GM21786 (cell line): ENCODE results near the gene CACNA1C.
"Not testable (repeated sequence)": the region's sequence is repeated elsewhere in the genome, so short reads cannot be mapped to it uniquely, and the experiment has no call there.

Experiments used
- ATAC-seq: cut with Tn5 transposase; IDR thresholded peaks from one replicate; pipeline ENCODE4 v1.9.1; 2021; ENCODE audit not compliant: unreplicated experiment

CACNA1C gene

DNA sequence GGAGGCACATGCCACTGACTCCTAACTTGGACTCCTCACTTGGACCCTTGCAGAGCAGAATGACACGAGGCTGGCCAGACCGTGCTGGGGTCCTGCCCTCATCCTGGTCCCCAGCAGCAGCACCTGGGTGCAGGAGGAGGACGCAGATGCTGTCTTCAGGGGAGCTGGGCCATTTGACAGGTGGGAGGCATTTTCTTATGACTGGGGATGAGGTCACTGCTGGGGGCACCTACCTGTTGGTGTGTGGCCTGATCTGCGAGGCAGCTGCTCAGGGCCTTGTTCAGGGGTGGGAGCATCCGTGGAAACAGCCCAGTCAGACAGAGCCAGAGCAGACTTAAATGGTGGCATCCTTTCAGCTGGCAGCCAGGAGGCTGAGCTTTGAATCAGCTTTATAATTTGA is 57.3 kb downstream of the CACNA1C start:
- no peak for ATAC-seq

DNA sequence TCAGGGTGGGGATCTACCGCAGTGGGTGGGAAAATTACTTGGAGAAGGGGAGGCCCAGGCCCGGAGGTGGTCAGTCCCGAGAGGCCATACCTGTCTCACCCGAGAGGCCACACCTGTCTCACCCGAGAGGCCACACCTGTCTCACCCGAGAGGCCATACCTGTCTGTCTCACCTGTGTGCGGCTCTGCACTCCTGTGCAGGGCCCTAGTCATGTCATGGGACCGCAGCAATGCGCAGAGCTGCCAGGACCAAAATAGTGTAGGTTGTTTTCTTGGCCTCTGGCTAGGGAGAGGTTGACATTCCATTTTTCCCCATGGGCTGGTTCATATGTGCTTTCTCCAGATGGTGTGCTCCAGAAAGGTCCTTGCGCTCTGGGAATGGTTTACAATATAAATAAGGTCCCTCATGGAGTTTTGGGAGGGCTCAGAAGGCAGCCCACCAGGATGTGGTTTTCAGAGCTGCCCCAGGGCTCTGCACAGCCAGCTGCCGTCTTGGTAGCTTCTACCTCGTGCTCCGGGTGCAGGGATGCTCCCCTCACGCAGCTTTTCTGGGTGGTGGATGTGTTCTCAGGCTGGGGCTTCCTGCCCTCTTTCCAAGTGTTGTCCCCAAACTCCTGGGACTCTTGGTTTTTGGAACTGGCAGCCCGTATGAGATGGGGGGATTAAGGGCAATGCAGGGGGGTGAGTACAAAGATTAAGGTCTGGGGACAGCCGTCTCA is 58.2 kb downstream of the CACNA1C start:
- no peak for ATAC-seq

DNA sequence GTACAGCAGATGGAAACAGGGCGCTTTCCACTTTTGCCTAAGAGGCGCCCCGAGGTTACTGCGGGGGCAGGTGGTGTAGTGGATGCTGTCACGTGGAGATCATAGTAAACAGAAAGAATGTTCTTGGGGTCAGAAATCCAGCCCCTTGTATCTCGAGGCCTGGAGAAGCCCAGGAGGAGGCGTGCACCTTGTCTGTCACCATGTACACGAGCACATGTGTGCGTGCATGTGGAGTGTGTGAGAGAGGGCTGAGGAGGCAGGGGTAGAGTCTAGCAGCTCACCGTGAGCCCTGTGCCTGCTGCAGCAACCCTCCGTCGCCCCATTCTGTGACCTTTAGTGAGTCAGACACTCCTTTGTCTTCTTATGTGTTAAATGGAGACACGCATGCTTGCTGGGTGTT is 59.0 kb downstream of the CACNA1C start:
- ATAC-seq: no peak

DNA sequence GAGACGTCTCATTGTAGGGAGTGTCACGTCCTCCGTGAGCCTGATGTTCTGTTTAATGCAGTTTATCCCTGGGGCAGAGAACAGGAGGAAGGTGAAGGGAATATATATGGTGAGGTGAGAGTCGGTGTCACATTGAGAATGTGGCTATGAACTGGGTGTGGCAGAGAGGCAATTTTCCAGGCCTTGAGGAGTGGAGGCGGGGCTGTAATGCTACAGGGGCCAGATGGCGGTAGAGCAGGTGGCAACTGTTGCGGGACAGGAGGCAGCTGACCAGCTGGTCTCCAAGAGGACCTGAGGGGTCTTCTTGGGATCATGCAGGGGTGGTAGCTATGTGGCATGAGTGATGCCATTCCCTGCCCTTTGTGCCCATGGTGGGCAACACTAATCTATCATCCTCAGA is 59.6 kb downstream of the CACNA1C start:
- no peak for ATAC-seq

DNA sequence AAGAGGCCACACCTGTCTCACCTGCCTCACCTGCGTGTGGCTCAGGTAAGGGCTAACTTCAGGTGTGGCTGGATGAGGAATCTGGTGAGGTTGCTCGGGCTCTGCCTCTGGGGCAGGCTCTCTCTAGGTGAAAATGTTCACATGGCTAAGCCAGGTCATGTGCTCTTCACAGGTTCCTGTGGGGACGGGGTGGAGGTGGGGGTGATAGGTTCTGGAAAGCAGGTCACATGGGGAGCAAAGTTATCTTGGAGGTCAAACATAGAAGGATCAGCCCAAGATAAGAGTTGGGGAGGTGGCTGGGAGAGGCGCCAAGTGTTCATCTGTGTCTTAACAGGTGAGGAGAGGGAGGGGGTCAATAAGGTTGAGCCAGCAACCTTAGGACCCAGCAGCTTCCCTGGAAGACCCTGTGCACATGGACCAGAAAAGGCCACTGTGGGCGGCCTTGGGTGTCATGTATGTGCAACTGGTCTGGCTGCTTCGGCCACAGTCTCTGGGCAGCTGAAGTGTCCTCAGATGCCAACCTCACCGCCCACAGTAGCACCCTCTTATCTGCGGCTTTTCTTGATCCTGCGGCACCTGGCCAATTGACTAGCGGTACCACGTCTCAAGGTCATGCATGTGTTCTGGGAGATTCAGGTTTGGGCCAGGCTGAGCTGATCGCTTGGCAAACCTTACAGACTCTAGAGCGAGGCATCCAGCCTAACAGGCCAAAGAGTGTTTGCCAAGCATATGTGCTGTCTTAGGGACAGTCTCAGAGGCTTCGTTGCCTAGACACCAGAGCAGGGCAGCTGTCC is 60.5 kb downstream of the CACNA1C start:
- ATAC-seq: no peak

DNA sequence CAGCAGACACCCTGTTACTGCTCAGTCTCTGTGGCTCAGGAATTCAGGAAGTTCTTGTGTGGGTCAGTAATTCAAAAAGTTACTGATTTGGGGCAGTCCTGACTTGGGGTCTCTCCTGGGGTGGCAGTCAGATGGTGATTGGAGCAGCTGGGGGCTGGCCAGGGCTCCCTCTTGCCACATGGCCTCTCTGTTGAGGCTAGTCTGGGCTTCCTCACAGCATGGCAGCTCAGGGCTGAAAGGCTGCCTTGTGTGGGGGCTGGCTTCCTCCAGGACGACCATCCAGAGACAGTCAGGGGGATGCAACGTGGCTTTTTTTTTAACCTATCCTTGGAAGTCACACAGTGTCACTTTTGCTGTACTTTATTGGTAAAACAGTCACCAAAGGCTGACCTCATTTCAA is 61.3 kb downstream of the CACNA1C start:
- no peak for ATAC-seq

DNA sequence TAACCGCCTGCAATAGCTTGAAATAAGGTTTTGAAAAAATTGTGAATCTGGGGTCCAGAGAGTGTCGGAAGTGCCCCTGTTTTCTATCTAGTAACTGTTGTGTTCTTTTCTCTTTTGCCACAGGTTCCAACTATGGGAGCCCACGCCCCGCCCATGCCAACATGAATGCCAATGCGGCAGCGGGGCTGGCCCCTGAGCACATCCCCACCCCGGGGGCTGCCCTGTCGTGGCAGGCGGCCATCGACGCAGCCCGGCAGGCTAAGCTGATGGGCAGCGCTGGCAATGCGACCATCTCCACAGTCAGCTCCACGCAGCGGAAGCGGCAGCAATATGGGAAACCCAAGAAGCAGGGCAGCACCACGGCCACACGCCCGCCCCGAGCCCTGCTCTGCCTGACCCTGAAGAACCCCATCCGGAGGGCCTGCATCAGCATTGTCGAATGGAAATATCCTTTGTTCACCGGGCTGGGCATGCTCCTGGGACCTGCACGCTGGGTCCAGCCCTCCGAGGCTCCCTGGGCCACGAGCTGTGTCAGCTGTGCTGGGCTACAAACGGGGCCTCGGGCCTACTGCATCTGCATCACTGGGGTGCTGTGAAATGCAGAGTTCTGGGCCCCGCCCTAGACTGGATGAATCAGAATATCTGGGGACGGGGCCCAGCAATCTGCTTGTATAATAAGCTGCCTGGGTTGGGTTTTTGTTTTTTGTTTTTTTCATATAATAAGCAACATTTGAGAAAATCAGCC is 62.5 kb downstream of the CACNA1C start:
- no peak for ATAC-seq

DNA sequence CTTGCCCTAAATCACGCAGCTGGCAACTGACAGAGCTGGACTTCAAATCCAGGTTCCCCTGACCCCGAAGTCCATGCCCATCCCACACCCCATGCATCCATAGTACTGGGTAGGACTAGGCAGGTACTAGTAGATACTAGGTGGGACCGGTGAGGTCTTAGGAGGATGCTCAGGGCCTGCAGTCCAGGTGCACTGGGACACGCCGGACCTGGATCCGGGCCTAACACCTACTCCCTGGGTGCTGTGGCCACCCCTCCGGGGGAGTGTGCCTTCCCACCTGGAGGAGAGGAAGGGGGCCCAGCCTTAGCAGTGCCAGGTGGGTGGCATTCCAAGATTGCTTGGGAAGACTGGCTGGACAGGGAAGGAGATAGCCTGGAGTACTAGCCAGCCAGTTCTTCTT is 64.8 kb downstream of the CACNA1C start:
- ATAC-seq: no peak

DNA sequence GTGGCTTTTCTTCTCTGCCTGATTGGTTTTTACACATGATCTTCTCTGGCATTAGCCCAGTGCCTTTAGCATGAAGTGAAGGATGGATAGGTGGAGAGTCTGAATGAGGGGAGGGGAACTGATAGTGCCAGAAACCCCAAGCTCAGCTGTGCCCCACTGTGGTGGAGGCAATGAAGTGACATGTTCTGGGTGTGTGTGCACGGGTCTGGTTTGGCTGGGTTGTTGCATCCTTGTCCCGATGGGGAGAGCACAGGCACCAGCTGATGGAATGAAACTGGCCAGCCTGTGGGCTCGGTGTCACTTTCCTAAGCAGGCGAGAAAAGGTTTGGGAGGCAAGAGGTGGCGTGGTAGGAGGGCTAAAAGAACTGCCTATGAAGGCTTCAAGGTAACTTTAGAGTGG is 65.3 kb downstream of the CACNA1C start:
- ATAC-seq: no peak

DNA sequence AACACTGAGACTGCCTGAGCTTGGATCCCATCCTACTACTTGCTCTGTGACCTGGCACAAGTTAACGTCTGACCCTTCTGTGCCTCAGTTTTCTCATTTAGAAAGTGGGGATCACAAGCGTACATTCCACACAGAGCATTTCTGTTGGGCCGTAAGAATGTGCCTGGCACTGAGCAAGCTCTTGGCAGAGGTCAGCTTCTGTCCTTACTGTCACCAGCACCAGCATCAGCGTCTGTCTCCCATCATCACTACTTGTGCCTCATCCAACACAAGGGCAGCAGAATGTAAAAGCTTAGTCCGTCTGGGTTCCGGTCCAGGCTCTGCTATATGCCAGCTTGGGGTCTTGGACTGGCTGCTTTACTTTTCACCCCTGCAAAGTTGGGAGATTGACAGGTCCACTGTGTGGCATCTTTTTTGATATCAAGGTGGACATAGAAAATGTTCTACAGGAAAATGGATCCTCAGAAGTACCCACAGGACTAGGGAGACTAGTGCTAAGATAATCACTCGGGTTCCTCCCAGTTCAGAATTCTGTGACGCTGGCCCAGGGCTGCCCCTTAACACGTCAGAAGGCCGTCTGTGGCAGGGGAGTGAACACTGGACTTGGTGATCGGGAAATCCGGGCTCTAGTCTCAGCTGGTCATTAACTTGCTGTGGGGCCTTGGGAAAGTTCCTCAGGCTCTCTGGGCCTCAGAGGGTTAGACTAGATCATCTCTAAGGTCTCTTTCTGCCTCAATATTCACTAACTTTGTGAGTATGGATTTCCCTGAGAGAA is 65.9 kb downstream of the CACNA1C start:
- no peak for ATAC-seq

DNA sequence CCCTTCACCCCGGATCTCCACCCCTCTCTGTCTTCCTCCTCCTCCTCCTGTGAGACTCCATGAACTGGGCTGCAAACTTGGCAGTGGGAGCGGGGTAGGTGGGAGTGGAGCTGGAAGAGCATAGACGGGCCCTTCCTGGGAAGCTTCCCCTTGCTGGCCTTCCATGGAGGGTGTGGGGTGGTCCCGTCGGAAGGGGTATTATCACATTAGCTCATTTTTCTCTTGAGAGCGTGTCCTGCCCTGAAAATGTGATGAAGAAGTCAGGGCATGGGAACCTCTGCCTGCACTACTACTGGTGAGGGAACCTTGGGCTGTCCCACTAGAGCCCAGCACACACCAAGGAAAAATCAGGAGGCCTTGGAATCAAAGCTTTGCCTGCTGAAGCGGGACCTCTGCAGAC is 66.5 kb downstream of the CACNA1C start:
- no peak for ATAC-seq

DNA sequence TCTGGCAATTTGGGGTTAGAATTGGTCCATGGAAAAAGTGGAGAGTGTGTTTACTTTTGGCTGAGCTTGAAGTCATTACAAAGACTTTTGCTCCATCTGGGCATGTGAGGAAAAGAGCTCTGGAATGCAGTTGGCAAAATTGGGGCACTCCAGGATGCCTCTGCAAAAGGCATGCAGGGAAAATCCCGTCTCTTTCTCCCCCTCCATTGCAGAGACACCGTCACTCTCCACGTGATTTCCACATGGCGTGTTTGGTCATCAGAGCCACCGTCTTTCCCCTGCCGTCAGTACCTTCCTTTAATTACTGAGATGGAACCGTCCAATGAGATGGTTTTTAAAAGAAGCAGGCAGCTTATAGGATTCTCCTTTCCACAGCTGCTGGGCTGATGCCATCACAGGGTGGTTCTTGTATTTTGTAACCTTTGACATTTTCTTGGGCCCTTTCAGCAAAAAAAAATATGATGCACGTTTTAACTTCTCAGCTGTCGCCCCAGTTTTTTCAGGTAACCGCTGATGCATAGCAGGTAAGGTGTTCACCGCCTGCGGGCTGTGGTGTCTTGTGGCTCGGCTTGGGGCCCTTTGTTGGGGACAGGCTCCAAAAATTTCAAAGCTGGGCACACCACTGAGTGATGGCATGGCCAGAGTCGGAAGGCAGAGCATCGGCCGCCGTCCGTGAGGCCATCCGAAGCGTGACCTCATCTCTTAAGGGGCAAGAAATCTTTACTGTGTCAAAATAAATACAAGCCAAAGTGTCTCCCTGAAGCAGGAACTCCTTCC is 68.4 kb downstream of the CACNA1C start:
- no peak for ATAC-seq

DNA sequence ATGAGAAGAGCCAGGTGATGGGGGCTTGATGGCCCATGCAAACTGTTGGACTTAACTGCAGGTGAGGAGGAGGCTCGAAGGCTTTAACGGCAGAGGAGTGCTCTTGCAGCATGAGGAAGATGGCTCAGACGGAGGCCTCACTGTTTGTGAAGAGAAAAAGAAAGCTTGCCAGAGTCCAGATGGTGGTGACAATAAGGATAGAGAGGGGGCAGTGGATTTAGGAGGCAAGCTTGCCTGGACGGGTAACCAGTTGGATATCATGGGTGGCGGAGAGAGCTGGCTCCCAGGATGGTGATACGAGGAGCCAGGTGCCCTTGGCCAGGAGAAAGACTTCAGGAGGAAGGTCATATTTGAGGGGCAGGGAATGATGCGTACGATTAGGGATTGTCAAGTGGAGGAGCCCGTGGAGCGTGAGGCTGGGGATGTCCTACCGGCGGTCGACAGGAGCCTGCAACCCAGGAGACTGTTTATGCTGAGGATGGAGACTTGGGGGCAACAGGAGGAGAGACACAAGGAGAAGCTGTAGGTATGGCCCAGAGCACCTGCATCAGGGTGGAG is 71.8 kb downstream of the CACNA1C start:
- ATAC-seq: no peak

DNA sequence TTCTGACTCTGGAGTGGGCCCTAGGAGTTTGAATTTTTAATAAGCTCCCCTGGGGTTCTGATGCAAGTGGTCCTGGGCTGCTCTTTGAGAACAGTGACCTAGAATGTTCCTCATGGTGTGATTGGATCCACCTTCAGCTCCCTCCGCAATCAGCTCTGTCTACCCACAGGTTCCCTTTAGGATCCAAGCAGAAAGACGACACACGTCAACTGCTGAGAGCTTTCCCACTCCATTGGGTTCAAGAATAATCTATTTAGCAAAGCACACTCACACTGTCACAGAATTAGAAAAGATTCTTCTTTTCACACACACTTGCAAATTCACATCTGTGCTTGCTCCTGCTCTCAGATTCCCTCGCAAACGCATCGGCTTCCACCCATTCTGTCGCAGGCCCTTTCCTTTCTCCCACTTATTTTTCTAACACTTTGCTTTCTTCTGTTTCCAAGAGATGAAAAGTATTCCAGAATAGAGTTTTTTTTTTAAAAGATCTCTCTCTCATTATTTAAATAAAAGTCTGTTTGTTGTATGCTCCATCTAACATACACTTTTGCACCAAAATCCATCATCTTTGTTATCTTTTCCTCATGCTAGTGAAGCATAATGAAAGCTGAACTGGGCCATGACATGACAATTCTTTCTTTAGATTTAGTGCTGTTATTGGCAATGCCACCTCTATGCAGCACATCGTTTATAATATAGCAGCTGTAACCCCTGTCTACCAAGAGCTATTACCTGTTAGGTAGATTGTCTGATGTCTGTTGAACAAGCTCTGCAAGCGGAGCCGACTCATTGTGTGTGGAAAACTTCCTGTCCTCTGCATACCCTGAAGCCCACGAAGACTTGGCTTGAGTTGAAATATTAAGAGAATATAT is 73.1 kb downstream of the CACNA1C start:
- no peak for ATAC-seq

DNA sequence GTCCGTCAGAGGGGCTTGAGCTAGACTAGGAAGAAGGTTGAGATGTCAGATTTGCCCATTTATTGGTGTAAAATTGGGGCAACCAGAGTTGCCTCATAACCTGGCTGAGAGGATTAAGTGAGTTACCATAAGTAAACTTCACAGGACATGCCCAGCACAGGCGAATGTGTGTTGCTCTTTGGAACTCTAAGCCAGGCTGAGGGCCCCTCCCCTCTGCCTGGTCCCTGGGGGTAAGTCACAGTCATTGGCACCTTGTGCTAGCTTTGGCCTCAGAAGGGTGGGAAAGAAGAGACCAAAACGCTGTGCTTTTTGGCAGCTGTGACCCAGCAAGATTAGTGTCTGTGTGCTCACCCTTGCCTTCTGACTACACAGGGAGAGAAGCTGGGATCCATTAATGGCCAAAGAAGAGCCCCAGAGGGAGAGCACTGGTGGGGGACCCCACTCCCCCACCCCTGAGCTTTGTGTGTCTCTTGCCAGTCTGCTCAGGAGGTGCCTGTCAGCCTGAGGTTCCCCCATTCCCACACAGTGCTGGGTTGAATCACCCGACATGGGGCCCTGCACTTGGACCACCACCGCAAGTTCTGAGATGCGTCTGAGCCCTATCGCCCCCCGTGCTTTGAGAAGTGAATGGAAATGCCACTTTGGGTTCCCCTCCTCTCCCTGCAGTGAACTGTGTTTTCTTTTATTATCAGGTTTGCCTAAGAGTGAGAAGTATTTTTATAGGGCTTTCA is 74.1 kb downstream of the CACNA1C start:
- no peak for ATAC-seq

DNA sequence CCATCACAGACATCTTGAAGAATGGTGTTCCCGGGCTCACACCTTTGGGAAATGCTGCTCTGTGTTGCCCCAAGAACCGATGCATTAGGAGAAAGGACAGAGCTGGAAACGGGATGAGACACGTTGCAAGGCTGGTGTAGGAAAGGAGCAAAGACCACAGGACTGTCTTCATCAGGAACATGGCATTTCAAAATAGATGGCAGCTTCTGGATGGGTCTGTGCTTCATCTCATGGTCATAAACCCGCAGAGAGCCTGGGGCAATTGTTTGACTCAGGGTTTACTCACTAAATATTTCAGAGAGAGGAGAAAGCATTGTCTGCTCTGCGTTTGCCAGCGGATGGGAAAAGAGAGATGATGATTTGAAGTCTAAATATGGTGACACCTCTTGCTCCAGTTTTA is 76.3 kb downstream of the CACNA1C start:
- no peak for ATAC-seq

DNA sequence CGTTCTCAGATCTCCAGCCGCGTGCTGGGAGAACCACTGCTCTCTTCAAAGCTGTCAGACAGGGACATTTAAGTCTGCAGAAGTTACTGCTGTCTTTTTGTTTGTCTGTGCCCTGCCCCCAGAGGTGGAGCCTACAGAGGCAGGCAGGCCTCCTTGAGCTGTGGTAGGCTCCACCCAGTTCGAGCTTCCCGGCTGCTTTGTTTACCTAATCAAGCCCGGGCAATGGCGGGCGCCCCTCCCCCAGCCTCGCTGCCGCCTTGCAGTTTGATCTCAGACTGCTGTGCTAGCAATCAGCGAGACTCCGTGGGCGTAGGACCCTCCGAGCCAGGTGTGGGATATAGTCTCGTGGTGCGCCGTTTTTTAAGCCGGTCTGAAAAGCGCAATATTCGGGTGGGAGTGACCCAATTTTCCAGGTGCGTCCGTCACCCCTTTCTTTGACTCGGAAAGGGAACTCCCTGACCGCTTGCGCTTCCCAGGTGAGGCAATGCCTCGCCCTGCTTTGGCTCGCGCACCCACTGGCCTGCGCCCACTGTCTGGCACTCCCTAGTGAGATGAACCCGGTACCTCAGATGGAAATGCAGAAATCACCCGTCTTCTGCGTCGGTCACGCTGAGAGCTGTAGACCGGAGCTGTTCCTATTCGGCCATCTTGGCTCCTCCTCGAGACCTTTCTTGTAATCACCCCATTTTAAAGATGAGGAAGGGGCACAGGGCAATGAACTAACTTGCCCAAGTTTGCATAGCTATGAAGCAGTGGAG is 83.1 kb downstream of the CACNA1C start:
- ATAC-seq: not testable (repeated sequence)

DNA sequence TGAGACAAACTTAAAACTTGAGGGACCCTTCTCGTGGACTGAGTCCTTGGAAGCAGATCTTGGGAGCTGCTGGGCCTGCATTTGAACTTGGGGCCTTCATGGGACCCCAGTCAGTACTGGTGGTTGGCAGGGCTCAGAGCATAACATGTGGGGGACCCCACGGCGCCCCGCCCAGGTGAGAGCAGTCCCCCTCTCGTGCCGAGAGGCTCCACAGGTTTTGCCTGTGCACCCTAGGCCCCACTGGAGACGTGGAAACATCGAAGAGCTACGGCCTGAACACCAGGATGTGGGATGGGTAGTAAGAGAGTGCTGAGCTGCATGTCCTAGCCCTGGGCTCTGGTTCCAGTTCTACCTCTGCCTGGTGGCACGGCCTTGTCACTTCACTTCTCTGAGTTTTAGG is 84.1 kb downstream of the CACNA1C start:
- ATAC-seq: no peak
